OCI-LY1 (cell line): ENCODE results near the gene LMF2.

Source experiments
- CTCF ChIP-seq: fragments of 200-600 bp; sonication (generic), shearing (Covaris generic); IDR thresholded peaks from 2 replicates; pipeline ENCODE4 v1.5.1; 2017; ENCODE audit warnings: mild to moderate bottlenecking, antibody characterized with exemption, low read length, moderate library complexity, mixed read lengths
- EZH2 ChIP-seq: fragments of 200-600 bp; sonication (generic), shearing (Covaris generic); IDR thresholded peaks from 2 replicates; pipeline ENCODE4 v1.8.0; 2017; ENCODE audit warnings: borderline replicate concordance, mixed run types, mild to moderate bottlenecking, antibody characterized with exemption, low read length, moderate library complexity, mixed read lengths

GRCh38 chr22:50531546-50531961 lies 24.1 kb upstream of the LMF2 start:
- TF ChIP-seq CTCF (no peak), EZH2 (no peak)
